Vagina (tissue), 2 donors: ENCODE measurements around the gene SNX33.

Experiments
- CTCF ChIP-seq, 3 experiments: fragments of 450-650 bp in 2 of 3; fragments of 200-600 bp in 1 of 3; sonication (generic) in 1 of 3; IDR thresholded peaks; one replicate each; pipeline ENCODE4 v1.5.1; 2017 to 2019; ENCODE audit warnings: antibody characterized with exemption in 3 of 3, mild to moderate bottlenecking in 2 of 3, moderate library complexity in 2 of 3
- POLR2A ChIP-seq, 2 donors: fragments of 450-650 bp; IDR thresholded peaks; one replicate each; pipeline ENCODE4 v1.6.1; 2017; ENCODE audit warnings: antibody characterized with exemption in 2 of 2, mild to moderate bottlenecking in 2 of 2, moderate library complexity in 2 of 2

GRCh38 chr15:75649045-75649761 lies 1.5 kb downstream of the SNX33 start:
- TF ChIP-seq CTCF (IDR thresholded peaks at IDR 0.05) (no peak), POLR2A (IDR thresholded peaks at IDR 0.05) (no peak)
